ENCODE measurements around the gene RAB7A. TPM values are rescaled to one million over a fixed set of nuclear protein-coding genes. Genes with fewer than 3 reads are reported as not detected.

Gene RAB7A
- polyA plus RNA-seq, 2 of the 4 experiments (the other 2 are of a cell fraction): 137 to 160 TPM

DNA sequence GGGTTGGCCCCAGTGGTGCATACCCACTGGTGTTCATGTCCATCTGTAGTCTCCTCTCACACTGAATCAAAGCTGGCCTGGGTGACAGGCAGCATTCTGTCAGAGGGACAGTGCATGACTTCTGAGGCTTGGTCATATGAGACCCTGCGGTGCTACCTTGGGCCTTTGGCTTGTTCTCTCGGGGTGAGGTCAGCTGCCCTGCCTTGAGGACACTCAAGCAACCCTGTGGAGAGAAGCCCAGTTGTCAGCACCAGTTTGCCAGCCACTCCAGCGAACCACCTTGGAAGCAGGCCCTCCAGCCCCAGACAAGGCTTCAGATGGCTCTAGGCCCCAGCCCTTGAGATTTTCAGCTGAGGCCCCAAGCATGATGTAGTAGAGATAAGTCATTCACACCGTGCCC lies 16.9 kb upstream of the RAB7A start:
- Histone ChIP-seq H3K4me2 (no peak overlapping the region), H3K4me1 (no peaks in the 10 kb centered on the region), H3K4me3 (no peak overlapping the region), H3K27ac (no peak overlapping the region), H3K9me3 (no peaks in the 10 kb centered on the region)
- FAIRE-seq (no peak), DNase-seq (ENCODE audit: low read depth in 1 of 2, low spot score in 1 of 2) (no peak), ATAC-seq (no peak)
- 92% methylated on average over 1 of the region's 4 CpGs for WGBS (ENCODE audit: missing lambda C conversion rate)
- ChIA-PET POLR2A (no interaction called here), CTCF (interaction anchor here (0.6 kb wide), 1 partner anchor 171 kb away, joined by 5 read pairs; no protein-coding TSS in a partner anchor)
- TF ChIP-seq, protein P1, sequence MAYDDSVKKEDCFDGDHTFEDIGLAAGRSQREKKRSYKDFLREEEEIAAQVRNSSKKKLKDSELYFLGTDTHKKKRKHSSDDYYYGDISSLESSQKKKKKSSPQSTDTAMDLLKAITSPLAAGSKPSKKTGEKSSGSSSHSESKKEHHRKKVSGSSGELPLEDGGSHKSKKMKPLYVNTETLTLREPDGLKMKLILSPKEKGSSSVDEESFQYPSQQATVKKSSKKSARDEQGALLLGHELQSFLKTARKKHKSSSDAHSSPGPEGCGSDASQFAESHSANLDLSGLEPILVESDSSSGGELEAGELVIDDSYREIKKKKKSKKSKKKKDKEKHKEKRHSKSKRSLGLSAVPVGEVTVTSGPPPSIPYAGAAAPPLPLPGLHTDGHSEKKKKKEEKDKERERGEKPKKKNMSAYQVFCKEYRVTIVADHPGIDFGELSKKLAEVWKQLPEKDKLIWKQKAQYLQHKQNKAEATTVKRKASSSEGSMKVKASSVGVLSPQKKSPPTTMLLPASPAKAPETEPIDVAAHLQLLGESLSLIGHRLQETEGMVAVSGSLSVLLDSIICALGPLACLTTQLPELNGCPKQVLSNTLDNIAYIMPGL (CRISPR knock-in tag; IDR thresholded peaks at IDR 0.05; ENCODE audit: borderline replicate concordance): no peak
- TF ChIP-seq MYC (IDR thresholded peaks at IDR 0.05; ENCODE audit: borderline replicate concordance, low read length) (no peak), SMC3 (IDR thresholded peaks at IDR 0.05) (no peak), NFE2L2 (conservative IDR thresholded peaks at IDR 0.05; ENCODE audit: low read length) (no peak), EP300 (IDR thresholded peaks at IDR 0.05) (no peak), GATA3 (IDR thresholded peaks at IDR 0.05; ENCODE audit: borderline replicate concordance) (no peak), CBX8 (IDR thresholded peaks at IDR 0.05) (no peak), HOXB13 (CRISPR knock-in tag; IDR thresholded peaks at IDR 0.05; ENCODE audit: low read depth) (no peak)

- POLR2A ChIA-PET: no interaction called here
- no peak for ATAC-seq
- H3K4me2 ChIP-seq: no peak overlapping the region
Observed at GRCh38 chr3:128709506-128710210, 16.3 kb upstream of the RAB7A start.

DNA sequence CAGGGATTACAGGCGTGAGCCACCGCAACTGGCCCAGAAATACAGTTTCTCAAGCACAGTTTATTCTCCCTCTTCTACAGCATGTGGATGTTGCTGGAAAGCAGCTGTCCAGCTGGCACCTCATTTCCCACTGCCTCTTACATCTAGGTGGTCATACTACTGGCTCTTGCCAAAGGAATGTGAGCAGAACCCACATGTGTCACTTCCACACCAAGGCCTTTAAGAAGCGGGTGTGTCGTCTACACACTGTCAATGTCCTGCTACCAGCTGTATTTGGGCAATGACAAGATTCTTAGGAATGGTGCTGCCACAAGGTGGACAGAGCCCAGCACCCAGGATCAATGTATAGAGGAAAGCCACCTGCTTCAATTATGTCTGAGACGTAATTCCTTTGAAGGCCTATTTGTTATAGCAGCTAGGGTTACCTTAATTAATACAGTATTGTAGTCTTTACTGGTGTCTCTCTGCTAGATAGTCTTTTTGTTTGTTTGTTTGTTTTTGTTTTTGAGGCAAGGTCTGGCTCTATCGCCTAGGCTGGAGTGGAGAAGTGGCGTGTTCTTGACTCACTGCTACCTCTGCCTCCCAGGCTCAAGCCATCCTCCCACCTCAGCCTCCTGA lies 15.1 kb upstream of the RAB7A start:
- no peak for ATAC-seq
- no peak for DNase-seq (ENCODE audit: low read depth in 1 of 2, low spot score in 1 of 2)
- no peak for FAIRE-seq
- no peaks in the 10 kb centered on the region for H3K9me3 ChIP-seq
- H3K27ac ChIP-seq: no peak overlapping the region
- ChIA-PET POLR2A (no interaction called here), CTCF (no interaction called here)
- H3K4me2 ChIP-seq: no peak overlapping the region
- H3K4me1 ChIP-seq: no peaks in the 10 kb centered on the region
- H3K4me3 ChIP-seq: no peak overlapping the region
- TF ChIP-seq PHF8 (IDR thresholded peaks at IDR 0.05; ENCODE audit: borderline replicate concordance, low read depth) (no peak), MAFK (IDR thresholded peaks at IDR 0.05; ENCODE audit: partially characterized antibody) (no peak), NPAS2 (CRISPR knock-in tag; IDR thresholded peaks at IDR 0.05; ENCODE audit: borderline replicate concordance) (no peak), MYC (IDR thresholded peaks at IDR 0.05; ENCODE audit: borderline replicate concordance, low read length) (no peak), HOXB13 (CRISPR knock-in tag; IDR thresholded peaks at IDR 0.05; ENCODE audit: low read depth) (no peak), PBX3 (IDR thresholded peaks at IDR 0.05) (no peak), MAZ (IDR thresholded peaks at IDR 0.05; ENCODE audit: borderline replicate concordance, low read depth, low read length) (no peak), EP300 (IDR thresholded peaks at IDR 0.05) (no peak), RNF2 (IDR thresholded peaks at IDR 0.05; ENCODE audit: borderline replicate concordance, low read depth) (no peak), CEBPB (IDR thresholded peaks at IDR 0.05) (no peak), RCOR1 (IDR thresholded peaks at IDR 0.05; ENCODE audit: low read depth, low read length) (no peak), TP53 (CRISPR knock-in tag; IDR thresholded peaks at IDR 0.05) (no peak), CHD2 (IDR thresholded peaks at IDR 0.05; ENCODE audit: low read length, partially characterized antibody) (no peak), ZSCAN20 (CRISPR knock-in tag; IDR thresholded peaks at IDR 0.05) (no peak), POLR2A (IDR thresholded peaks at IDR 0.05; ENCODE audit: low read length) (no peak), JUNB (IDR thresholded peaks at IDR 0.05) (no peak)
- TF ChIP-seq, protein P2, sequence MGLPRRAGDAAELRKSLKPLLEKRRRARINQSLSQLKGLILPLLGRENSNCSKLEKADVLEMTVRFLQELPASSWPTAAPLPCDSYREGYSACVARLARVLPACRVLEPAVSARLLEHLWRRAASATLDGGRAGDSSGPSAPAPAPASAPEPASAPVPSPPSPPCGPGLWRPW (IDR thresholded peaks at IDR 0.05): no peak
- TF ChIP-seq, protein P3, sequence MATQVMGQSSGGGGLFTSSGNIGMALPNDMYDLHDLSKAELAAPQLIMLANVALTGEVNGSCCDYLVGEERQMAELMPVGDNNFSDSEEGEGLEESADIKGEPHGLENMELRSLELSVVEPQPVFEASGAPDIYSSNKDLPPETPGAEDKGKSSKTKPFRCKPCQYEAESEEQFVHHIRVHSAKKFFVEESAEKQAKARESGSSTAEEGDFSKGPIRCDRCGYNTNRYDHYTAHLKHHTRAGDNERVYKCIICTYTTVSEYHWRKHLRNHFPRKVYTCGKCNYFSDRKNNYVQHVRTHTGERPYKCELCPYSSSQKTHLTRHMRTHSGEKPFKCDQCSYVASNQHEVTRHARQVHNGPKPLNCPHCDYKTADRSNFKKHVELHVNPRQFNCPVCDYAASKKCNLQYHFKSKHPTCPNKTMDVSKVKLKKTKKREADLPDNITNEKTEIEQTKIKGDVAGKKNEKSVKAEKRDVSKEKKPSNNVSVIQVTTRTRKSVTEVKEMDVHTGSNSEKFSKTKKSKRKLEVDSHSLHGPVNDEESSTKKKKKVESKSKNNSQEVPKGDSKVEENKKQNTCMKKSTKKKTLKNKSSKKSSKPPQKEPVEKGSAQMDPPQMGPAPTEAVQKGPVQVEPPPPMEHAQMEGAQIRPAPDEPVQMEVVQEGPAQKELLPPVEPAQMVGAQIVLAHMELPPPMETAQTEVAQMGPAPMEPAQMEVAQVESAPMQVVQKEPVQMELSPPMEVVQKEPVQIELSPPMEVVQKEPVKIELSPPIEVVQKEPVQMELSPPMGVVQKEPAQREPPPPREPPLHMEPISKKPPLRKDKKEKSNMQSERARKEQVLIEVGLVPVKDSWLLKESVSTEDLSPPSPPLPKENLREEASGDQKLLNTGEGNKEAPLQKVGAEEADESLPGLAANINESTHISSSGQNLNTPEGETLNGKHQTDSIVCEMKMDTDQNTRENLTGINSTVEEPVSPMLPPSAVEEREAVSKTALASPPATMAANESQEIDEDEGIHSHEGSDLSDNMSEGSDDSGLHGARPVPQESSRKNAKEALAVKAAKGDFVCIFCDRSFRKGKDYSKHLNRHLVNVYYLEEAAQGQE (IDR thresholded peaks at IDR 0.05): no peak
- 93% methylated on average over 5 of the region's 7 CpGs for WGBS (ENCODE audit: missing lambda C conversion rate)

More at GRCh38 chr3:128709506-128710210, 16.3 kb upstream of the RAB7A start:
- DNase-seq (ENCODE audit: low read depth in 1 of 2, low spot score in 1 of 2): no peak
- no peak overlapping the region for H3K4me3 ChIP-seq
- H3K27ac ChIP-seq: no peak overlapping the region
- TF ChIP-seq, protein P4, sequence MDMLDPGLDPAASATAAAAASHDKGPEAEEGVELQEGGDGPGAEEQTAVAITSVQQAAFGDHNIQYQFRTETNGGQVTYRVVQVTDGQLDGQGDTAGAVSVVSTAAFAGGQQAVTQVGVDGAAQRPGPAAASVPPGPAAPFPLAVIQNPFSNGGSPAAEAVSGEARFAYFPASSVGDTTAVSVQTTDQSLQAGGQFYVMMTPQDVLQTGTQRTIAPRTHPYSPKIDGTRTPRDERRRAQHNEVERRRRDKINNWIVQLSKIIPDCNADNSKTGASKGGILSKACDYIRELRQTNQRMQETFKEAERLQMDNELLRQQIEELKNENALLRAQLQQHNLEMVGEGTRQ (IDR thresholded peaks at IDR 0.05): no peak
- no peak for TF ChIP-seq CHD4 (IDR thresholded peaks at IDR 0.05; ENCODE audit: borderline replicate concordance)
- TF ChIP-seq KDM5A (IDR thresholded peaks at IDR 0.05): no peak
- no peak for TF ChIP-seq HOXB5 (CRISPR knock-in tag; IDR thresholded peaks at IDR 0.05)
- no peak for TF ChIP-seq POLR2AphosphoS2 (conservative IDR thresholded peaks at IDR 0.05; ENCODE audit: low read length)
- CTCF ChIA-PET: no interaction called here
- no peak for FAIRE-seq
- WGBS (ENCODE audit: missing lambda C conversion rate): 59% methylated on average over 6 of the region's 10 CpGs
- H3K9me3 ChIP-seq: no peaks in the 10 kb centered on the region
- H3K4me1 ChIP-seq: no peaks in the 10 kb centered on the region
